ENCODE data around the gene GLI3.

- TF ChIP-seq CTCF (IDR thresholded peaks at IDR 0.05) (no peak), CREM (CRISPR knock-in tag; IDR thresholded peaks at IDR 0.05) (no peak), HMGXB4 (CRISPR knock-in tag; IDR thresholded peaks at IDR 0.05) (no peak), STAT6 (CRISPR knock-in tag; conservative IDR thresholded peaks at IDR 0.05; ENCODE audit: low read depth) (no peak), RORB (CRISPR knock-in tag; IDR thresholded peaks at IDR 0.05) (no peak), E2F4 (CRISPR knock-in tag; IDR thresholded peaks at IDR 0.05; ENCODE audit: borderline replicate concordance, low read depth) (no peak), FOXJ3 (CRISPR knock-in tag; IDR thresholded peaks at IDR 0.05; ENCODE audit: borderline replicate concordance) (no peak), ESRRA (CRISPR knock-in tag; IDR thresholded peaks at IDR 0.05; ENCODE audit: borderline replicate concordance) (no peak)
Measured at GRCh38 chr7:42145539-42145938, 91.5 kb downstream of the GLI3 start.

Data from WTC11 (cell line).